GM23338 (cell line): ENCODE measurements around the gene SCLT1. TPM values are rescaled to one million over a fixed set of nuclear protein-coding genes. Genes with fewer than 3 reads are reported as not detected.

Experiments used
- ATAC-seq: fragments of 200-7000 bp; cut with Tn5 transposase; 3 replicates; pipeline ENCODE4 v1.9.1; 2020
- DNase-seq: peaks from one replicate; pipeline ENCODE4 v3.0.0-alpha.2; 2015; ENCODE audit warnings: low spot score
- H2AFZ ChIP-seq: fragments of 200-600 bp; sonication (generic); 2 replicates; pipeline ENCODE4 v1.8.0; 2016; ENCODE audit warnings: antibody characterized with exemption, mild to moderate bottlenecking, moderate library complexity
- H3F3A ChIP-seq: fragments of 200-600 bp; sonication (generic); replicated peaks from 2 replicates; pipeline ENCODE4 v1.8.0; 2017; ENCODE audit warnings: antibody characterized with exemption, mixed run types, low read depth
- H3K27ac ChIP-seq: fragments of 200-600 bp; sonication (generic); 2 replicates; pipeline ENCODE4 v1.6.1; 2016; ENCODE audit warnings: low read depth
- H3K27me3 ChIP-seq: fragments of 200-600 bp; sonication (generic); 2 replicates; pipeline ENCODE4 v1.8.0; 2016; ENCODE audit warnings: mild to moderate bottlenecking, mixed run types, moderate library complexity; ENCODE audit not compliant: insufficient read depth
- H3K36me3 ChIP-seq: fragments of 200-600 bp; sonication (generic); 2 replicates; pipeline ENCODE4 v1.8.0; 2016; ENCODE audit warnings: mild to moderate bottlenecking; ENCODE audit not compliant: insufficient read depth
- H3K4me1 ChIP-seq: fragments of 200-600 bp; sonication (generic); 2 replicates; pipeline ENCODE4 v1.8.0; 2016; ENCODE audit warnings: mild to moderate bottlenecking, moderate library complexity; ENCODE audit not compliant: insufficient read depth
- H3K4me2 ChIP-seq: fragments of 200-600 bp; sonication (generic); 2 replicates; pipeline ENCODE4 v1.7.1; 2017; ENCODE audit warnings: mixed run types
- H3K4me3 ChIP-seq: fragments of 200-600 bp; sonication (generic); 2 replicates; pipeline ENCODE4 v1.6.1; 2016; ENCODE audit warnings: mixed run types
- H3K79me2 ChIP-seq: fragments of 200-600 bp; sonication (generic); replicated peaks from 2 replicates; pipeline ENCODE4 v1.8.0; 2017; ENCODE audit warnings: mild to moderate bottlenecking; ENCODE audit not compliant: insufficient read depth
- H3K9me2 ChIP-seq: fragments of 200-600 bp; sonication (generic); 2 replicates; pipeline ENCODE4 v1.8.0; 2017; ENCODE audit not compliant: insufficient read depth
- H4K20me1 ChIP-seq: fragments of 200-600 bp; sonication (generic); replicated peaks from 2 replicates; pipeline ENCODE4 v1.8.0; 2017; ENCODE audit warnings: mild to moderate bottlenecking; ENCODE audit not compliant: insufficient read depth
- H3K27ac Mint-ChIP-seq: 2 replicates; pipeline ENCODE4 v1.8.0; 2020; ENCODE audit warnings: inconsistent platforms, mild to moderate bottlenecking, moderate library complexity, mixed read lengths
- H3K27me3 Mint-ChIP-seq: 3 replicates; pipeline ENCODE4 v1.8.0; 2022; ENCODE audit warnings: low read depth, mild to moderate bottlenecking, moderate library complexity, mixed read lengths, inconsistent platforms; ENCODE audit not compliant: insufficient read depth, poor library complexity
- H3K36me3 Mint-ChIP-seq: 3 replicates; pipeline ENCODE4 v1.8.0; 2021; ENCODE audit warnings: low read depth, mild to moderate bottlenecking, inconsistent platforms, moderate library complexity, mixed read lengths
- H3K4me1 Mint-ChIP-seq: 3 replicates; pipeline ENCODE4 v1.8.0; 2020; ENCODE audit warnings: mild to moderate bottlenecking, inconsistent platforms, mixed read lengths
- H3K4me3 Mint-ChIP-seq: 3 replicates; pipeline ENCODE4 v1.8.0; 2021; ENCODE audit warnings: moderate library complexity, mild to moderate bottlenecking, inconsistent platforms, mixed read lengths
- H3K9me3 Mint-ChIP-seq: 3 replicates; pipeline ENCODE4 v1.8.0; 2020; ENCODE audit warnings: moderate library complexity, mild to moderate bottlenecking, inconsistent platforms, mixed read lengths
- CREB1 ChIP-seq: fragments of 250-450 bp; sonication (Bioruptor Pico); IDR thresholded peaks from 2 replicates; pipeline ENCODE4 v1.5.0; 2020; ENCODE audit warnings: low read depth, mild to moderate bottlenecking, moderate library complexity
- EZH2 ChIP-seq: fragments of 200-600 bp; sonication (generic); IDR thresholded peaks from one replicate; pipeline ENCODE4 v1.8.0; 2017; ENCODE audit warnings: antibody characterized with exemption, mild to moderate bottlenecking, low read depth; ENCODE audit not compliant: unreplicated experiment
- EZH2phosphoT487 ChIP-seq: fragments of 200-600 bp; sonication (generic); IDR thresholded peaks from one replicate; pipeline ENCODE4 v1.8.1; 2018; ENCODE audit warnings: antibody characterized with exemption; ENCODE audit not compliant: unreplicated experiment
- JUNB ChIP-seq: IDR thresholded peaks from one replicate; pipeline ENCODE4 v1.6.1; 2016; ENCODE audit warnings: antibody characterized with exemption; ENCODE audit not compliant: unreplicated experiment
- NANOG ChIP-seq: IDR thresholded peaks from 2 replicates; pipeline ENCODE4 v1.6.1; 2016; ENCODE audit warnings: antibody characterized with exemption, borderline replicate concordance
- POLR2AphosphoS5 ChIP-seq: IDR thresholded peaks from 2 replicates; pipeline ENCODE4 v1.6.1; 2016; ENCODE audit warnings: antibody characterized with exemption, low read depth
- STAT1 ChIP-seq: IDR thresholded peaks from one replicate; pipeline ENCODE4 v1.6.1; 2016; ENCODE audit warnings: antibody characterized with exemption; ENCODE audit not compliant: unreplicated experiment
- ZNF114 ChIP-seq: fragments of 250-450 bp; sonication (Bioruptor Pico); IDR thresholded peaks from 2 replicates; pipeline ENCODE4 v1.5.0; 2020; ENCODE audit warnings: mild to moderate bottlenecking, moderate library complexity
- ZNF331 ChIP-seq: fragments of 250-450 bp; sonication (Bioruptor Pico); IDR thresholded peaks from 2 replicates; pipeline ENCODE4 v1.5.0; 2020; ENCODE audit warnings: low read depth, mild to moderate bottlenecking, moderate library complexity
- polyA plus RNA-seq: library from polyadenylated mRNA; unstranded; fragments of >200 nt; fragmentation: Nextera tagmentation; extraction: Ambion mirVana; gene quantifications from 2 replicates; pipeline ENCODE4 v1.2.1, GENCODE V29; 2016
- total RNA-seq: library from RNA; depleted of rRNA; stranded (reverse); fragments of >200 nt; shearing (Covaris generic); gene quantifications from 2 replicates; pipeline ENCODE4 v1.2.3, GENCODE V29; 2014
- TF ChIP-seq, protein P1 (sequence below): IDR thresholded peaks from 2 replicates; pipeline ENCODE4 v1.6.1; 2016; ENCODE audit warnings: antibody characterized with exemption
- TF ChIP-seq, protein P2 (sequence below): IDR thresholded peaks from one replicate; pipeline ENCODE4 v1.6.1; 2018; ENCODE audit warnings: antibody characterized with exemption; ENCODE audit not compliant: unreplicated experiment
- TF ChIP-seq, protein P3 (sequence below), 2 experiments: fragments of 200-600 bp in 1 of 2; sonication (generic) in 1 of 2; conservative IDR thresholded peaks; 2 replicates each; pipeline versions ENCODE4 v1.5.1 to v1.6.1; 2016 to 2017; ENCODE audit warnings: antibody characterized with exemption in 2 of 2, low read depth in 2 of 2, mild to moderate bottlenecking in 2 of 2, moderate library complexity in 1 of 2
- TF ChIP-seq, protein P4 (sequence below): fragments of 250-450 bp; sonication (Bioruptor Pico); IDR thresholded peaks from 2 replicates; pipeline ENCODE4 v1.5.0; 2020; ENCODE audit warnings: mild to moderate bottlenecking, moderate library complexity

Gene SCLT1
- total and polyA plus RNA-seq, 2 experiments from 2014 or later, result 18.5 to 18.9 TPM

DNA sequence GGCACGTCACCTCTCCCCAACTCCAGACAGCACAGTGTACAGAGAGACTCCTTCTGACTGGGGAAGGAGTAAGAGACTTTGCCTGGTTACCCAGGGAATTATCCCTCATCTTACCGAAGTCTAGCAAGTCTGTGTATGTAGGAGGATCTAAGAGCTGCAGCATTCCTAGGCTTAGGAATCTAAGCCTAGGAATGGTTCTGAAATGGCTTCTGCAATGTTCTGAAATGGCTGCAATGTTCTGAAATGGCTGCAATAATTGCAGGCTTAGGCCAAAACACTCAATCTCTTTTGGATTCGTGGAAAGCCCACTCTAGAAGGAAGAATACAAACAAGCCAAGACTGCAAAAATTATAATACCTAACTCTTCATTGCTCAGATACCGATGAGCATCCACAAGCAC, 106.4 kb downstream of the SCLT1 start:
- no peak overlapping the region for H3K27ac Mint-ChIP-seq
- no peaks in the 10 kb centered on the region for H3K36me3 Mint-ChIP-seq
- DNase-seq (no peak), ATAC-seq (no peak)
- H3K4me1 Mint-ChIP-seq, result no peaks in the 10 kb centered on the region
- Histone ChIP-seq H3K4me1 (no peaks in the 10 kb centered on the region), H3F3A (no peaks in the 10 kb centered on the region), H3K4me2 (no peak overlapping the region), H3K27me3 (no peaks in the 10 kb centered on the region), H3K9me2 (no peaks in the 10 kb centered on the region), H3K27ac (no peak overlapping the region), H3K79me2 (no peaks in the 10 kb centered on the region), H3K36me3 (no peaks in the 10 kb centered on the region), H4K20me1 (no peaks in the 10 kb centered on the region), H2AFZ (no peak overlapping the region), H3K4me3 (no peak overlapping the region)
- TF ChIP-seq EZH2phosphoT487, result no peak
- TF ChIP-seq CREB1, result no peak
- TF ChIP-seq, protein P1, sequence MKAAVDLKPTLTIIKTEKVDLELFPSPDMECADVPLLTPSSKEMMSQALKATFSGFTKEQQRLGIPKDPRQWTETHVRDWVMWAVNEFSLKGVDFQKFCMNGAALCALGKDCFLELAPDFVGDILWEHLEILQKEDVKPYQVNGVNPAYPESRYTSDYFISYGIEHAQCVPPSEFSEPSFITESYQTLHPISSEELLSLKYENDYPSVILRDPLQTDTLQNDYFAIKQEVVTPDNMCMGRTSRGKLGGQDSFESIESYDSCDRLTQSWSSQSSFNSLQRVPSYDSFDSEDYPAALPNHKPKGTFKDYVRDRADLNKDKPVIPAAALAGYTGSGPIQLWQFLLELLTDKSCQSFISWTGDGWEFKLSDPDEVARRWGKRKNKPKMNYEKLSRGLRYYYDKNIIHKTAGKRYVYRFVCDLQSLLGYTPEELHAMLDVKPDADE, result no peak
- TF ChIP-seq, protein P2, sequence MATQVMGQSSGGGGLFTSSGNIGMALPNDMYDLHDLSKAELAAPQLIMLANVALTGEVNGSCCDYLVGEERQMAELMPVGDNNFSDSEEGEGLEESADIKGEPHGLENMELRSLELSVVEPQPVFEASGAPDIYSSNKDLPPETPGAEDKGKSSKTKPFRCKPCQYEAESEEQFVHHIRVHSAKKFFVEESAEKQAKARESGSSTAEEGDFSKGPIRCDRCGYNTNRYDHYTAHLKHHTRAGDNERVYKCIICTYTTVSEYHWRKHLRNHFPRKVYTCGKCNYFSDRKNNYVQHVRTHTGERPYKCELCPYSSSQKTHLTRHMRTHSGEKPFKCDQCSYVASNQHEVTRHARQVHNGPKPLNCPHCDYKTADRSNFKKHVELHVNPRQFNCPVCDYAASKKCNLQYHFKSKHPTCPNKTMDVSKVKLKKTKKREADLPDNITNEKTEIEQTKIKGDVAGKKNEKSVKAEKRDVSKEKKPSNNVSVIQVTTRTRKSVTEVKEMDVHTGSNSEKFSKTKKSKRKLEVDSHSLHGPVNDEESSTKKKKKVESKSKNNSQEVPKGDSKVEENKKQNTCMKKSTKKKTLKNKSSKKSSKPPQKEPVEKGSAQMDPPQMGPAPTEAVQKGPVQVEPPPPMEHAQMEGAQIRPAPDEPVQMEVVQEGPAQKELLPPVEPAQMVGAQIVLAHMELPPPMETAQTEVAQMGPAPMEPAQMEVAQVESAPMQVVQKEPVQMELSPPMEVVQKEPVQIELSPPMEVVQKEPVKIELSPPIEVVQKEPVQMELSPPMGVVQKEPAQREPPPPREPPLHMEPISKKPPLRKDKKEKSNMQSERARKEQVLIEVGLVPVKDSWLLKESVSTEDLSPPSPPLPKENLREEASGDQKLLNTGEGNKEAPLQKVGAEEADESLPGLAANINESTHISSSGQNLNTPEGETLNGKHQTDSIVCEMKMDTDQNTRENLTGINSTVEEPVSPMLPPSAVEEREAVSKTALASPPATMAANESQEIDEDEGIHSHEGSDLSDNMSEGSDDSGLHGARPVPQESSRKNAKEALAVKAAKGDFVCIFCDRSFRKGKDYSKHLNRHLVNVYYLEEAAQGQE, result no peak
- TF ChIP-seq, protein P3, sequence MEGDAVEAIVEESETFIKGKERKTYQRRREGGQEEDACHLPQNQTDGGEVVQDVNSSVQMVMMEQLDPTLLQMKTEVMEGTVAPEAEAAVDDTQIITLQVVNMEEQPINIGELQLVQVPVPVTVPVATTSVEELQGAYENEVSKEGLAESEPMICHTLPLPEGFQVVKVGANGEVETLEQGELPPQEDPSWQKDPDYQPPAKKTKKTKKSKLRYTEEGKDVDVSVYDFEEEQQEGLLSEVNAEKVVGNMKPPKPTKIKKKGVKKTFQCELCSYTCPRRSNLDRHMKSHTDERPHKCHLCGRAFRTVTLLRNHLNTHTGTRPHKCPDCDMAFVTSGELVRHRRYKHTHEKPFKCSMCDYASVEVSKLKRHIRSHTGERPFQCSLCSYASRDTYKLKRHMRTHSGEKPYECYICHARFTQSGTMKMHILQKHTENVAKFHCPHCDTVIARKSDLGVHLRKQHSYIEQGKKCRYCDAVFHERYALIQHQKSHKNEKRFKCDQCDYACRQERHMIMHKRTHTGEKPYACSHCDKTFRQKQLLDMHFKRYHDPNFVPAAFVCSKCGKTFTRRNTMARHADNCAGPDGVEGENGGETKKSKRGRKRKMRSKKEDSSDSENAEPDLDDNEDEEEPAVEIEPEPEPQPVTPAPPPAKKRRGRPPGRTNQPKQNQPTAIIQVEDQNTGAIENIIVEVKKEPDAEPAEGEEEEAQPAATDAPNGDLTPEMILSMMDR (conservative IDR thresholded peaks at IDR 0.05; ENCODE audit: low read depth in 2 of 2), result no peak
- TF ChIP-seq NANOG, result no peak
- no peak for TF ChIP-seq ZNF114
- TF ChIP-seq ZNF331 (CRISPR knock-in tag), result no peak
- no peak for TF ChIP-seq STAT1
- TF ChIP-seq, protein P4, sequence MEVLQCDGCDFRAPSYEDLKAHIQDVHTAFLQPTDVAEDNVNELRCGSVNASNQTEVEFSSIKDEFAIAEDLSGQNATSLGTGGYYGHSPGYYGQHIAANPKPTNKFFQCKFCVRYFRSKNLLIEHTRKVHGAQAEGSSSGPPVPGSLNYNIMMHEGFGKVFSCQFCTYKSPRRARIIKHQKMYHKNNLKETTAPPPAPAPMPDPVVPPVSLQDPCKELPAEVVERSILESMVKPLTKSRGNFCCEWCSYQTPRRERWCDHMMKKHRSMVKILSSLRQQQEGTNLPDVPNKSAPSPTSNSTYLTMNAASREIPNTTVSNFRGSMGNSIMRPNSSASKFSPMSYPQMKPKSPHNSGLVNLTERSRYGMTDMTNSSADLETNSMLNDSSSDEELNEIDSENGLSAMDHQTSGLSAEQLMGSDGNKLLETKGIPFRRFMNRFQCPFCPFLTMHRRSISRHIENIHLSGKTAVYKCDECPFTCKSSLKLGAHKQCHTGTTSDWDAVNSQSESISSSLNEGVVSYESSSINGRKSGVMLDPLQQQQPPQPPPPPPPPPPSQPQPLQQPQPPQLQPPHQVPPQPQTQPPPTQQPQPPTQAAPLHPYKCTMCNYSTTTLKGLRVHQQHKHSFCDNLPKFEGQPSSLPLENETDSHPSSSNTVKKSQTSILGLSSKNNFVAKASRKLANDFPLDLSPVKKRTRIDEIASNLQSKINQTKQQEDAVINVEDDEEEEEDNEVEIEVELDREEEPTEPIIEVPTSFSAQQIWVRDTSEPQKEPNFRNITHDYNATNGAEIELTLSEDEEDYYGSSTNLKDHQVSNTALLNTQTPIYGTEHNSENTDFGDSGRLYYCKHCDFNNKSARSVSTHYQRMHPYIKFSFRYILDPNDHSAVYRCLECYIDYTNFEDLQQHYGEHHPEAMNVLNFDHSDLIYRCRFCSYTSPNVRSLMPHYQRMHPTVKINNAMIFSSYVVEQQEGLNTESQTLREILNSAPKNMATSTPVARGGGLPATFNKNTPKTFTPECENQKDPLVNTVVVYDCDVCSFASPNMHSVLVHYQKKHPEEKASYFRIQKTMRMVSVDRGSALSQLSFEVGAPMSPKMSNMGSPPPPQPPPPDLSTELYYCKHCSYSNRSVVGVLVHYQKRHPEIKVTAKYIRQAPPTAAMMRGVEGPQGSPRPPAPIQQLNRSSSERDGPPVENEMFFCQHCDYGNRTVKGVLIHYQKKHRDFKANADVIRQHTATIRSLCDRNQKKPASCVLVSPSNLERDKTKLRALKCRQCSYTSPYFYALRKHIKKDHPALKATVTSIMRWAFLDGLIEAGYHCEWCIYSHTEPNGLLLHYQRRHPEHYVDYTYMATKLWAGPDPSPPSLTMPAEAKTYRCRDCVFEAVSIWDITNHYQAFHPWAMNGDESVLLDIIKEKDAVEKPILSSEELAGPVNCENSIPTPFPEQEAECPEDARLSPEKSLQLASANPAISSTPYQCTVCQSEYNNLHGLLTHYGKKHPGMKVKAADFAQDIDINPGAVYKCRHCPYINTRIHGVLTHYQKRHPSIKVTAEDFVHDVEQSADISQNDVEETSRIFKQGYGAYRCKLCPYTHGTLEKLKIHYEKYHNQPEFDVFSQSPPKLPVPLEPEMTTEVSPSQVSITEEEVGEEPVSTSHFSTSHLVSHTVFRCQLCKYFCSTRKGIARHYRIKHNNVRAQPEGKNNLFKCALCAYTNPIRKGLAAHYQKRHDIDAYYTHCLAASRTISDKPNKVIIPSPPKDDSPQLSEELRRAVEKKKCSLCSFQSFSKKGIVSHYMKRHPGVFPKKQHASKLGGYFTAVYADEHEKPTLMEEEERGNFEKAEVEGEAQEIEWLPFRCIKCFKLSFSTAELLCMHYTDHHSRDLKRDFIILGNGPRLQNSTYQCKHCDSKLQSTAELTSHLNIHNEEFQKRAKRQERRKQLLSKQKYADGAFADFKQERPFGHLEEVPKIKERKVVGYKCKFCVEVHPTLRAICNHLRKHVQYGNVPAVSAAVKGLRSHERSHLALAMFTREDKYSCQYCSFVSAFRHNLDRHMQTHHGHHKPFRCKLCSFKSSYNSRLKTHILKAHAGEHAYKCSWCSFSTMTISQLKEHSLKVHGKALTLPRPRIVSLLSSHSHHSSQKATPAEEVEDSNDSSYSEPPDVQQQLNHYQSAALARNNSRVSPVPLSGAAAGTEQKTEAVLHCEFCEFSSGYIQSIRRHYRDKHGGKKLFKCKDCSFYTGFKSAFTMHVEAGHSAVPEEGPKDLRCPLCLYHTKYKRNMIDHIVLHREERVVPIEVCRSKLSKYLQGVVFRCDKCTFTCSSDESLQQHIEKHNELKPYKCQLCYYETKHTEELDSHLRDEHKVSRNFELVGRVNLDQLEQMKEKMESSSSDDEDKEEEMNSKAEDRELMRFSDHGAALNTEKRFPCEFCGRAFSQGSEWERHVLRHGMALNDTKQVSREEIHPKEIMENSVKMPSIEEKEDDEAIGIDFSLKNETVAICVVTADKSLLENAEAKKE, result no peak
- no peak for TF ChIP-seq JUNB
- no peak for TF ChIP-seq POLR2AphosphoS5
- no peak for TF ChIP-seq EZH2
- H3K27me3 Mint-ChIP-seq, result peaks cover 1% of the 10 kb centered on the region
- H3K4me3 Mint-ChIP-seq, result no peak overlapping the region
- no peaks in the 10 kb centered on the region for H3K9me3 Mint-ChIP-seq
